ENCODE results near the gene TFDP2. TPM values are rescaled to one million over a fixed set of nuclear protein-coding genes. Genes with fewer than 3 reads are reported as not detected.
"Not testable (repeated sequence)": the region's sequence is repeated elsewhere in the genome, so short reads cannot be mapped to it uniquely, and the experiment has no call there.

The TFDP2 gene
- polyA plus RNA-seq, 4 donors = 21.9 to 50.5 (median 31.9) TPM

DNA sequence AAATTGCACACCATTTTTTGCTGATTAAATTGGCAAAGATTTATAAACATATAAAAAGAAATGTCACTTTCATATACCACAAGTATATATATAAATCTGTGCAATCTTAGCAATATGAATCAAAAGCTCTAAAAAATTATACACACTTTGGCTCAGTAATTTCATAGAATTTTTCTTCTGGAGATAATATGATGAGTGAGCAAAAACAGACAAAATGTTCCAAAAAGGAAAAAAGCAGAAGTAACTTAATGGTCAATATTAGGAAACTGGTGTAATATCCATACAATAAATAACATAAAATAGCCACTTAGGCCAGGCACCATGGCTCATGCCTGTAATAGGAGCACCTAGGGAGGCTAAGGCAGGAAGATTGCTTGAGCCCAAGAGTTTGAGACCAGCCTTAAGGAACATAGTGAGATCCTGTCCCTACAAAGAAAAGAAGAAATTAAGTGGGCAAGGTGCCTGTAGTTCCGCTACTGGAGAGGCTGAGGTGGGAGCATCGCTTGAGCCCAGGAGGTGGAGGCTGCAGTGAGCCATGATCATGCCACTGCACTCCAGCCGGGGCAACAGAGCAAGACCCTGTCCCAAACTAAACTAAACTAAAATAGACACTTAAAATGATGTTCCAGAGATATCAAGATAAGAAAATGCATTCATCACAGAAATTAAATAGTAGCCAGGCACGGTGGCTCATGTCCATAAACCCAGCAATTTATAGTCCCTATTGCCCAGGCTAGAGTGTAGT, 52.1 kb downstream of the TFDP2 start:
- Histone ChIP-seq H3K27me3 (ENCODE audit: control insufficient read depth in 3 of 3, insufficient read depth in 3 of 3, low read length in 3 of 3) (no peaks in the 10 kb centered on the region), H3K4me1 (ENCODE audit: control insufficient read depth in 3 of 3, insufficient read depth in 2 of 3, low read depth in 1 of 3, low read length in 2 of 3) (peaks cover 0 to 2% (median 0%) of the 10 kb centered on the region in 3 donors), H3K27ac (ENCODE audit: low read depth in 1 of 3, low read length in 2 of 3) (no peak overlapping the region), H3K9me3 (ENCODE audit: control insufficient read depth in 2 of 2, insufficient read depth in 1 of 2, low read depth in 1 of 2, low read length in 1 of 2) (no peaks in the 10 kb centered on the region), H3K4me3 (ENCODE audit: low read depth in 1 of 3, low read length in 3 of 3) (no peak overlapping the region), H3K36me3 (ENCODE audit: control insufficient read depth in 3 of 3, insufficient read depth in 2 of 3, low read depth in 1 of 3, low read length in 3 of 3) (peaks cover 0 to 5% (median 2%) of the 10 kb centered on the region in 3 donors)
- 91 to 95% (median 93%) methylated on average over 4 of the region's 4 CpGs for WGBS, 3 donors
- DNase-seq (no peak), FAIRE-seq (no peak)

GRCh38 chr3:142095841-142096240, 53.5 kb downstream of the TFDP2 start:
- FAIRE-seq (no peak), DNase-seq (no peak)
- peaks cover 0 to 9% (median 2%) of the 10 kb centered on the region in 3 donors for H3K36me3 ChIP-seq (ENCODE audit: control insufficient read depth in 3 of 3, insufficient read depth in 2 of 3, low read depth in 1 of 3, low read length in 3 of 3)
- 54 to 69% (median 68%) methylated on average over 2 of the region's 2 CpGs for WGBS, 3 donors
- no peaks in the 10 kb centered on the region for H3K9me3 ChIP-seq (ENCODE audit: control insufficient read depth in 2 of 2, insufficient read depth in 1 of 2, low read depth in 1 of 2, low read length in 1 of 2)
- no peak overlapping the region for H3K27ac ChIP-seq (ENCODE audit: low read depth in 1 of 3, low read length in 2 of 3)
- no peaks in the 10 kb centered on the region for H3K27me3 ChIP-seq (ENCODE audit: control insufficient read depth in 3 of 3, insufficient read depth in 3 of 3, low read length in 3 of 3)
- H3K4me1 ChIP-seq (ENCODE audit: control insufficient read depth in 3 of 3, insufficient read depth in 2 of 3, low read depth in 1 of 3, low read length in 2 of 3) = peaks cover 0 to 2% (median 0%) of the 10 kb centered on the region in 3 donors
- H3K4me3 ChIP-seq (ENCODE audit: low read depth in 1 of 3, low read length in 3 of 3) = no peak overlapping the region

DNA sequence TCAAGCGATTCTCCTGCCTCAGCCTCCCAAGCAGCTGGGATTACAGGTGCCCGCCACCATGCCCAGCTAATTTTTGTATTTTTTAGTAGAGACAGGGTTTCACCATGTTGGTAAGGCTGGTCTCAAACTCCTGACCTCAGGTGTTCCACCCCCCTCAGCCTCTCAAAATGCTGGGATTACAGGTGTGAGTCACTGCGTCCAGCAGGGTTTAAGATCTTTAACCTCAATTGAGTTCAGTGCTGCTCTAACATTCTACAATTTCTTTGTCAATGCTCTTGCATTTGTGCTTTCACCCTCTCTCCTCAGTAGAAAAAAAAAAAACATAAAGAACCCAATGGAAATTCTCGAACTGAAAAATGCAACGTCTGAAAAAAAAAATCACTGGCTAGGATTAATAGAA, 60.4 kb downstream of the TFDP2 start:
- FAIRE-seq; DNase-seq; H3K27me3 ChIP-seq (ENCODE audit: control insufficient read depth in 3 of 3, insufficient read depth in 3 of 3, low read length in 3 of 3); H3K4me3 ChIP-seq (ENCODE audit: low read depth in 1 of 3, low read length in 3 of 3); H3K27ac ChIP-seq (ENCODE audit: low read depth in 1 of 3, low read length in 2 of 3); H3K9me3 ChIP-seq (ENCODE audit: control insufficient read depth in 2 of 2, insufficient read depth in 1 of 2, low read depth in 1 of 2, low read length in 1 of 2); H3K36me3 ChIP-seq (ENCODE audit: control insufficient read depth in 3 of 3, insufficient read depth in 2 of 3, low read depth in 1 of 3, low read length in 3 of 3): not testable (repeated sequence)
- WGBS, 3 donors = 91 to 94% (median 91%) methylated on average over 5 of the region's 5 CpGs
- H3K4me1 ChIP-seq (ENCODE audit: control insufficient read depth in 3 of 3, insufficient read depth in 2 of 3, low read depth in 1 of 3, low read length in 2 of 3) = peaks cover 0 to 18% (median 2%) of the 10 kb centered on the region in 3 donors

DNA sequence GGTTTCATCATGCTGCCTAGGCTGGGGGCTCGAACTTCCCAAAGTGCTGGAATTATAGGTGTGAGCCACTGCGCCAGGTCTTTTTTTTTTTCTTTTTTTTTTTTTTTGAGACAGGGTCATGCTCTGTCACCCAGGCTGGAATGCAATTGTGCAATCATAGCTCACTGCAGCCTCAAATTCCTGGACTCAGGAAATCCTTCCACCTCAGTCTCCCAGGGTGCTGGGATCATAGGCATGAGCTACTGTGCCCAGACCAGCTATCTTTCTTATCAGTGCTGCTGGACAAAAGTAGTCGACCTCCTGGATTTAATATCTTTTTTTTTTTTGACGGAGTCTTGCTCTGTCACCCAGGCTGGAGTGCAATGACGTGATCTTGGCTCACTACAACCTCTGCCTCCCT, 60.8 kb downstream of the TFDP2 start:
- Histone ChIP-seq H3K9me3 (ENCODE audit: control insufficient read depth in 2 of 2, insufficient read depth in 1 of 2, low read depth in 1 of 2, low read length in 1 of 2) (peaks cover 0 to 3% of the 10 kb centered on the region in 2 donors), H3K4me3 (ENCODE audit: low read depth in 1 of 3, low read length in 3 of 3) (no peak overlapping the region), H3K27ac (ENCODE audit: low read depth in 1 of 3, low read length in 2 of 3) (peak overlapping the region; percentile 34 to 68 (median 65)), H3K36me3 (ENCODE audit: control insufficient read depth in 3 of 3, insufficient read depth in 2 of 3, low read depth in 1 of 3, low read length in 3 of 3) (peaks cover 0 to 8% (median 2%) of the 10 kb centered on the region in 3 donors), H3K27me3 (ENCODE audit: control insufficient read depth in 3 of 3, insufficient read depth in 3 of 3, low read length in 3 of 3) (no peaks in the 10 kb centered on the region), H3K4me1 (ENCODE audit: control insufficient read depth in 3 of 3, insufficient read depth in 2 of 3, low read depth in 1 of 3, low read length in 2 of 3) (peaks cover 0 to 18% (median 2%) of the 10 kb centered on the region in 3 donors)
- no peak for FAIRE-seq
- WGBS, 3 donors = 78 to 89% (median 81%) methylated on average over 5 of the region's 5 CpGs
- DNase-seq = peak; percentile 43 to 48

GRCh38 chr3:142087676-142088075, 61.7 kb downstream of the TFDP2 start:
- peaks cover 0 to 8% (median 2%) of the 10 kb centered on the region in 3 donors for H3K36me3 ChIP-seq (ENCODE audit: control insufficient read depth in 3 of 3, insufficient read depth in 2 of 3, low read depth in 1 of 3, low read length in 3 of 3)
- peaks cover 0 to 18% (median 2%) of the 10 kb centered on the region in 3 donors for H3K4me1 ChIP-seq (ENCODE audit: control insufficient read depth in 3 of 3, insufficient read depth in 2 of 3, low read depth in 1 of 3, low read length in 2 of 3)
- peak overlapping the region in 2 of 3 donors; percentile 65 to 68 for H3K27ac ChIP-seq (ENCODE audit: low read depth in 1 of 3, low read length in 2 of 3)
- FAIRE-seq (no peak), DNase-seq (peak in 1 of 2 donors; percentile 69)
- H3K27me3 ChIP-seq (ENCODE audit: control insufficient read depth in 3 of 3, insufficient read depth in 3 of 3, low read length in 3 of 3) = no peaks in the 10 kb centered on the region
- peaks cover 0 to 3% of the 10 kb centered on the region in 2 donors for H3K9me3 ChIP-seq (ENCODE audit: control insufficient read depth in 2 of 2, insufficient read depth in 1 of 2, low read depth in 1 of 2, low read length in 1 of 2)
- WGBS, 3 donors = 44 to 84% (median 58%) methylated on average over 1 of the region's 1 CpG
- H3K4me3 ChIP-seq (ENCODE audit: low read depth in 1 of 3, low read length in 3 of 3) = no peak overlapping the region

GRCh38 chr3:142086581-142087090, 62.7 kb downstream of the TFDP2 start:
- Histone ChIP-seq H3K36me3 (ENCODE audit: control insufficient read depth in 3 of 3, insufficient read depth in 2 of 3, low read depth in 1 of 3, low read length in 3 of 3) (peaks cover 0 to 3% (median 2%) of the 10 kb centered on the region in 3 donors), H3K4me1 (ENCODE audit: control insufficient read depth in 3 of 3, insufficient read depth in 2 of 3, low read depth in 1 of 3, low read length in 2 of 3) (peaks cover 0 to 18% (median 2%) of the 10 kb centered on the region in 3 donors), H3K9me3 (ENCODE audit: control insufficient read depth in 2 of 2, insufficient read depth in 1 of 2, low read depth in 1 of 2, low read length in 1 of 2) (peaks cover 0 to 3% of the 10 kb centered on the region in 2 donors), H3K27ac (ENCODE audit: low read depth in 1 of 3, low read length in 2 of 3) (peak overlapping the region; percentile 50 to 93 (median 65)), H3K27me3 (ENCODE audit: control insufficient read depth in 3 of 3, insufficient read depth in 3 of 3, low read length in 3 of 3) (no peaks in the 10 kb centered on the region), H3K4me3 (ENCODE audit: low read depth in 1 of 3, low read length in 3 of 3) (no peak overlapping the region)
- DNase-seq = peak; percentile 83 to 97
- FAIRE-seq = no peak
- 20 to 55% (median 24%) methylated on average over 2 of the region's 2 CpGs for WGBS, 3 donors

- H3K36me3 ChIP-seq (ENCODE audit: control insufficient read depth in 3 of 3, insufficient read depth in 2 of 3, low read depth in 1 of 3, low read length in 3 of 3) = peaks cover 0 to 18% (median 1%) of the 10 kb centered on the region in 3 donors
- peaks cover 2 to 18% (median 3%) of the 10 kb centered on the region in 3 donors for H3K4me1 ChIP-seq (ENCODE audit: control insufficient read depth in 3 of 3, insufficient read depth in 2 of 3, low read depth in 1 of 3, low read length in 2 of 3)
- H3K9me3 ChIP-seq (ENCODE audit: control insufficient read depth in 2 of 2, insufficient read depth in 1 of 2, low read depth in 1 of 2, low read length in 1 of 2) = peaks cover 0 to 6% of the 10 kb centered on the region in 2 donors
- H3K27me3 ChIP-seq (ENCODE audit: control insufficient read depth in 3 of 3, insufficient read depth in 3 of 3, low read length in 3 of 3) = no peaks in the 10 kb centered on the region
- H3K4me3 ChIP-seq (ENCODE audit: low read depth in 1 of 3, low read length in 3 of 3) = no peak overlapping the region
- DNase-seq (no peak), FAIRE-seq (peak; percentile 23)
- H3K27ac ChIP-seq (ENCODE audit: low read depth in 1 of 3, low read length in 2 of 3) = no peak overlapping the region
These were observed 68.2 kb downstream of the TFDP2 start for GRCh38 chr3:142081178-142081577.

GRCh38 chr3:142077859-142078500, 71.4 kb downstream of the TFDP2 start:
- Histone ChIP-seq H3K4me1 (ENCODE audit: control insufficient read depth in 3 of 3, insufficient read depth in 2 of 3, low read depth in 1 of 3, low read length in 2 of 3) (peaks cover 0 to 15% (median 3%) of the 10 kb centered on the region in 3 donors), H3K9me3 (ENCODE audit: control insufficient read depth in 2 of 2, insufficient read depth in 1 of 2, low read depth in 1 of 2, low read length in 1 of 2) (peaks cover 0 to 6% of the 10 kb centered on the region in 2 donors), H3K27ac (ENCODE audit: low read depth in 1 of 3, low read length in 2 of 3) (peak overlapping the region in 2 of 3 donors; percentile 52 to 68), H3K36me3 (ENCODE audit: control insufficient read depth in 3 of 3, insufficient read depth in 2 of 3, low read depth in 1 of 3, low read length in 3 of 3) (peaks cover 0 to 18% (median 0%) of the 10 kb centered on the region in 3 donors), H3K4me3 (ENCODE audit: low read depth in 1 of 3, low read length in 3 of 3) (no peak overlapping the region), H3K27me3 (ENCODE audit: control insufficient read depth in 3 of 3, insufficient read depth in 3 of 3, low read length in 3 of 3) (no peaks in the 10 kb centered on the region)
- WGBS, 3 donors = 94 to 98% (median 96%) methylated on average over 4 of the region's 4 CpGs
- FAIRE-seq (no peak), DNase-seq (no peak)
